Tibial artery (tissue), 4 donors: ENCODE results near the gene MADD.

Experiments
- DNase-seq, 2 donors: peaks; one replicate each; pipeline ENCODE4 v3.0.0-alpha.2; 2019
- H3K27ac ChIP-seq, 2 donors: fragments of 200-600 bp; sonication (generic) in 1 of 2; 1 replicate in 1 of 2; 2 replicates in 1 of 2; pipeline ENCODE4 v1.5.1; 2018 to 2019; ENCODE audit warnings: mild to moderate bottlenecking in 1 of 2
- H3K27me3 ChIP-seq, 2 donors: fragments of 200-600 bp; sonication (generic) in 1 of 2; one replicate each; pipeline versions ENCODE4 v1.5.1 to v1.6.0; 2016 to 2019
- H3K36me3 ChIP-seq, 3 donors: fragments of 200-600 bp; sonication (generic) in 2 of 3; one replicate each; pipeline ENCODE4 v1.5.1; 2016 to 2019; ENCODE audit warnings: mild to moderate bottlenecking in 2 of 3
- H3K4me1 ChIP-seq, 4 donors: fragments of 200-600 bp; sonication (generic) in 2 of 4; 1 replicate in 3 of 4; 2 replicates in 1 of 4; pipeline ENCODE4 v1.5.1; 2016 to 2019
- H3K4me3 ChIP-seq, 2 donors: fragments of 200-600 bp; sonication (generic) in 1 of 2; 1 replicate in 1 of 2; 2 replicates in 1 of 2; pipeline ENCODE4 v1.5.1; 2018 to 2019; ENCODE audit warnings: mild to moderate bottlenecking in 2 of 2
- H3K9me3 ChIP-seq, 3 donors: fragments of 200-600 bp; sonication (generic) in 1 of 3; one replicate each; pipeline ENCODE4 v1.5.1; 2016 to 2019
- intact Hi-C: fragments of 100-400 bp; cut with DNase I; formaldehyde crosslinking; loops from one replicate; pipeline ENCODE4 v1.15.0; 2023; ENCODE audit warnings: low total_unique reads
- TF ChIP-seq, protein P1 (sequence below), 2 experiments: fragments of 200-600 bp in 1 of 2; fragments of 450-650 bp in 1 of 2; IDR thresholded peaks; one replicate each; pipeline ENCODE4 v1.5.1; 2017 to 2019; ENCODE audit warnings: antibody characterized with exemption in 2 of 2, mild to moderate bottlenecking in 1 of 2, moderate library complexity in 1 of 2

MADD gene

DNA sequence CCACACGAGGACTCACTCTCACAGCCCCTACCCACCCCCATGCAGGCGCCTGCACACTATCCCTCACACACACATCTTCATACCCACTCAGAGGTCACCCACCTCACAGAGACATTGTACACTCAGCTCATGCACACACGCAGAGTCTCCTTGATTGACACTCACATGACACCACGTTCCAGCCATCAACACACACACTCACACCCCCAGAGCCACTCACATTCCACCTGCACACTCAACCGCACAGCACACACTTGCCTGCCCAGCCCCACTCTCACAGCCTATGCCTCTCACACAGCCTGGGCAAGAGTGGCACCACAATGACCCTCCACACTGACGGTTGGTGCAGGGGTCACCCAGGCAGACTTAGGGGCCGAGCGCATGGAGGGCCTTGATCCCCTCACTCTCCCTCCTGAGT is 106.2 kb downstream of the MADD start:
- H3K36me3 ChIP-seq, result no peaks in the 10 kb centered on the region
- H3K9me3 ChIP-seq, result no peaks in the 10 kb centered on the region
- intact Hi-C loops, result loop anchor here (5.0 to 10.0 kb wide), 2 partner anchors 71 to 479 kb away; partner anchors contain the start of gene RAPSN
- H3K27ac ChIP-seq, result no peak overlapping the region
- TF ChIP-seq, protein P1, sequence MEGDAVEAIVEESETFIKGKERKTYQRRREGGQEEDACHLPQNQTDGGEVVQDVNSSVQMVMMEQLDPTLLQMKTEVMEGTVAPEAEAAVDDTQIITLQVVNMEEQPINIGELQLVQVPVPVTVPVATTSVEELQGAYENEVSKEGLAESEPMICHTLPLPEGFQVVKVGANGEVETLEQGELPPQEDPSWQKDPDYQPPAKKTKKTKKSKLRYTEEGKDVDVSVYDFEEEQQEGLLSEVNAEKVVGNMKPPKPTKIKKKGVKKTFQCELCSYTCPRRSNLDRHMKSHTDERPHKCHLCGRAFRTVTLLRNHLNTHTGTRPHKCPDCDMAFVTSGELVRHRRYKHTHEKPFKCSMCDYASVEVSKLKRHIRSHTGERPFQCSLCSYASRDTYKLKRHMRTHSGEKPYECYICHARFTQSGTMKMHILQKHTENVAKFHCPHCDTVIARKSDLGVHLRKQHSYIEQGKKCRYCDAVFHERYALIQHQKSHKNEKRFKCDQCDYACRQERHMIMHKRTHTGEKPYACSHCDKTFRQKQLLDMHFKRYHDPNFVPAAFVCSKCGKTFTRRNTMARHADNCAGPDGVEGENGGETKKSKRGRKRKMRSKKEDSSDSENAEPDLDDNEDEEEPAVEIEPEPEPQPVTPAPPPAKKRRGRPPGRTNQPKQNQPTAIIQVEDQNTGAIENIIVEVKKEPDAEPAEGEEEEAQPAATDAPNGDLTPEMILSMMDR (IDR thresholded peaks at IDR 0.05), result no peak
- H3K4me3 ChIP-seq, result peak overlapping the region; percentile 31 to 42
- no peaks in the 10 kb centered on the region for H3K27me3 ChIP-seq
- no peaks in the 10 kb centered on the region for H3K4me1 ChIP-seq
- DNase-seq, result no peak

- no peaks in the 10 kb centered on the region for H3K9me3 ChIP-seq
- H3K4me3 ChIP-seq, result peak overlapping the region; percentile 31 to 42
- H3K27ac ChIP-seq, result no peak overlapping the region
- TF ChIP-seq, protein P1 (IDR thresholded peaks at IDR 0.05), result no peak
- H3K36me3 ChIP-seq, result no peaks in the 10 kb centered on the region
- intact Hi-C loops, result loop anchor here (5.0 to 10.0 kb wide), 2 partner anchors 71 to 478 kb away; partner anchors contain the start of gene RAPSN
- no peaks in the 10 kb centered on the region for H3K27me3 ChIP-seq
- DNase-seq, result peak in 1 of 2 donors; percentile 55
- H3K4me1 ChIP-seq, result no peaks in the 10 kb centered on the region
Measured at GRCh38 chr11:47376525-47377371, 106.8 kb downstream of the MADD start.

- peak overlapping the region; percentile 31 to 42 for H3K4me3 ChIP-seq
Measured at GRCh38 chr11:47377571-47378009, 107.7 kb downstream of the MADD start.

DNA sequence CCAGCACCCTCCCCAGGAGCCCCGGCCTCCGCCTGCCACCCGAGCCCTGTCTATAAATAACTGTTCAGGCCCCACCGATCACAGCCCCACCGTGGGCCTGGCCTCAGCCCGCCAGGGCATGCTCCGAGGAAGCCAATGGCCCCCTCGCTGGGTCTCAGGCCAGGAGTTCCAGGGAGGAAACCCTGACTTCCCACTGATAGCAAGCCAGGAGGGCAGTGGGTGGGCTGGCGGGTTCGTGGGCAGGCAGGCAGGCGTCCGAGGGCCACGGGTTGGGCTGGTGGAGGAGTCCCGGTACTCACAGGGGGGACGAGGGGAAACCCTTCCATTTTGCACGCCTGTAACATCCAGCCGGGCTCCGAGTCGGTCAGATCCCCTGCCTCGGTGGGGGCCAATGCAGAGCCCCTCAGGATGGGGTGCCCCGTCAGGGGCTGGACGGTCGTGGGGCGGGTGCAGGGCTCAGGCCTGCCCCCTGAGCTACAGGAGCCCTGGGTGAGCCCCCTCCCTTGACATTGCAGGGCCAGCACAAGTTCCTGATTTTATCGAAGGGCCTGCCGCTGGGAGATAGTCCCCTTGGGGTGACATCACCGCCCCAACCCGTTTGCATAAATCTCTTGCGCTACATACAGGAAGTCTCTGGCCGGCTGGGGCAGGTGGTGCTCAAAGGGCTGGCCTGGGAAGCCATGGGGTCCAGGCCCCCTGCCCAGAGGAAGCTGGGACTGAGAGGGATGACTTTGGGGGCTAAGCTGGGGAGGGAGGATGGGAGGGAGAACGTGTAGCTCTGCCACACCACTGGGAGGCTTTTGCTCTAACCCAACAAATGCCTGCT is 108.3 kb downstream of the MADD start, which contains the start of gene SPI1:
SPI1 (minus strand) TSS at position 538 of the 826 bp plus-strand sequence; CDS start at position 344, 194 bp downstream.
- DNase-seq, result peak; percentile 69 to 85
- Histone ChIP-seq H3K9me3 (no peaks in the 10 kb centered on the region), H3K4me1 (no peaks in the 10 kb centered on the region), H3K27ac (peak within 1 kb of the TSS in 1 of 2 donors; percentile 10), H3K27me3 (no peaks in the 10 kb centered on the region), H3K4me3 (peak within 1 kb of the TSS; percentile 31 to 42), H3K36me3 (no peaks in the 10 kb centered on the region)
- intact Hi-C loops, result loop anchor here (5.0 to 10.0 kb wide), 2 partner anchors 69 to 477 kb away; partner anchors contain the start of gene RAPSN
- TF ChIP-seq, protein P1 (IDR thresholded peaks at IDR 0.05), result no peak

More at GRCh38 chr11:47377571-47378009, 107.7 kb downstream of the MADD start:
- Histone ChIP-seq H3K27me3 (no peaks in the 10 kb centered on the region), H3K27ac (peak overlapping the region in 1 of 2 donors; percentile 10), H3K36me3 (no peaks in the 10 kb centered on the region), H3K4me1 (no peaks in the 10 kb centered on the region), H3K9me3 (no peaks in the 10 kb centered on the region)
- DNase-seq, result no peak
- intact Hi-C loops, result loop anchor here (5.0 to 10.0 kb wide), 2 partner anchors 70 to 477 kb away; partner anchors contain the start of gene RAPSN
- TF ChIP-seq, protein P1 (IDR thresholded peaks at IDR 0.05), result no peak

- Histone ChIP-seq H3K27me3 (no peaks in the 10 kb centered on the region), H3K27ac (no peak overlapping the region), H3K4me1 (no peaks in the 10 kb centered on the region), H3K9me3 (no peaks in the 10 kb centered on the region), H3K4me3 (no peak overlapping the region), H3K36me3 (no peaks in the 10 kb centered on the region)
- no peak for DNase-seq
- intact Hi-C loops, result loop anchor here (5.0 to 10.0 kb wide), 2 partner anchors 68 to 476 kb away; partner anchors contain the start of gene RAPSN
- TF ChIP-seq, protein P1 (IDR thresholded peaks at IDR 0.05), result no peak
Measured at GRCh38 chr11:47378836-47379170, 108.9 kb downstream of the MADD start.
